Neural crest cell (in vitro differentiated cells): ENCODE measurements around the gene RTN4RL2. TPM values are rescaled to one million over a fixed set of nuclear protein-coding genes. Genes with fewer than 3 reads are reported as not detected.

Experiments
- DNase-seq: peaks from one replicate; pipeline ENCODE4 v3.0.0; 2021; ENCODE audit warnings: low read depth, mixed read lengths, low spot score
- H3K27ac Mint-ChIP-seq: one replicate; pipeline ENCODE4 v1.8.0; 2021; ENCODE audit warnings: mild to moderate bottlenecking, mixed read lengths; ENCODE audit not compliant: unreplicated experiment
- H3K27me3 Mint-ChIP-seq: 2 replicates; pipeline ENCODE4 v1.8.0; 2021; ENCODE audit warnings: low read depth, mild to moderate bottlenecking, mixed read lengths
- H3K36me3 Mint-ChIP-seq: 2 replicates; pipeline ENCODE4 v1.8.0; 2021; ENCODE audit warnings: low read depth, mild to moderate bottlenecking, mixed read lengths
- H3K4me1 Mint-ChIP-seq: 2 replicates; pipeline ENCODE4 v1.8.0; 2021; ENCODE audit warnings: mixed read lengths
- H3K4me3 Mint-ChIP-seq: one replicate; pipeline ENCODE4 v1.8.0; 2021; ENCODE audit warnings: mild to moderate bottlenecking, mixed read lengths
- H3K9me3 Mint-ChIP-seq: 2 replicates; pipeline ENCODE4 v1.8.0; 2021; ENCODE audit warnings: mixed read lengths
- total RNA-seq: library from RNA; stranded (reverse); gene quantifications from 2 replicates; pipeline ENCODE4 v1.2.1, GENCODE V29; 2021
- TF ChIP-seq, protein P1 (sequence below): fragments of 200-600 bp; sonication (generic); conservative IDR thresholded peaks from 2 replicates; pipeline ENCODE4 v1.5.0; 2021; ENCODE audit warnings: antibody characterized with exemption, mild to moderate bottlenecking

RTN4RL2 gene
- total RNA-seq, 1 donor from 2014 or later = 2.4 TPM

DNA sequence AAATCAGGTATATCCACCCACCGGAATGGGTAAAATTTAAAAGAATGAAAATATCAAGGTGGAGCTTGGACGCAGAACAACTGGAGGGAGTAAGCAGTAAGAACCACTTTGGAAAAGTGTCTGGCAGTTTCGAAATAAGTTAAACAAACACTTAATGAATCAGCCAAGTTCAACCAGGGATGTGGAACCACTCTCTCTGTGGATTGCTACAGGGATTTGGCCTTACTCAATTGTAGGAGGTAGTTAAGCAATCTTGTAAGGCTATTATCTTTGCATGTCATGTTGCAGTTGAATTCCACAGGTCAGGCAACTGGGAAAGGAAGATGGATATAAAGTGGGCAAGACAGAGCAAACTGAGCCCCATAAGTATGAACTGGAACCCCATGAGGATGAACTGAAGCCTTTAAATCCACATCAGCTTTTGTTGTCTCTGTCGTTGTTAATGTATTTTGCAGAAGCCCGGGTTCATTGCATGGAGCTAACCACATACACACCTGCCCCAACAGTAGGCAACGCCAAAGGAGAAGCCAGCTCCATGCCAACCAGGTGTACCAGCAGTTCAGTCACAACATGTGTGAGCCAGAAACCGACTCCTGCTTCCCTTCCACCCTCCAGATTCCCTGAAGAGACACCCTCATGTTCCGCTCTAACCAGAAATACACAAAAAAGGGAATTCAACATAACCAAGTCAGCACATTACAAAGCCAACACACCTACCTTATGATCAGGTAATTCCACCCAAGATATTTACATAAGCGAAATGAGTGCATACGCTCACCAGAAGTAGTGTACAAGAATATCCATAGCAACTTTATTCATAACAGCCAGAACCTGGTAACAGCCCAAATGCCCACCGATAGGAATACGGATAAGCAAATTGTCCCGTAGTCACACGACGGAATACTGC, 25.4 kb upstream of the RTN4RL2 start:
- Mint-ChIP-seq H3K36me3 (no peaks in the 10 kb centered on the region), H3K4me3 (no peak overlapping the region), H3K27ac (no peak overlapping the region), H3K27me3 (peaks cover 5% of the 10 kb centered on the region), H3K4me1 (peaks cover 20% of the 10 kb centered on the region), H3K9me3 (no peaks in the 10 kb centered on the region)
- TF ChIP-seq, protein P1, sequence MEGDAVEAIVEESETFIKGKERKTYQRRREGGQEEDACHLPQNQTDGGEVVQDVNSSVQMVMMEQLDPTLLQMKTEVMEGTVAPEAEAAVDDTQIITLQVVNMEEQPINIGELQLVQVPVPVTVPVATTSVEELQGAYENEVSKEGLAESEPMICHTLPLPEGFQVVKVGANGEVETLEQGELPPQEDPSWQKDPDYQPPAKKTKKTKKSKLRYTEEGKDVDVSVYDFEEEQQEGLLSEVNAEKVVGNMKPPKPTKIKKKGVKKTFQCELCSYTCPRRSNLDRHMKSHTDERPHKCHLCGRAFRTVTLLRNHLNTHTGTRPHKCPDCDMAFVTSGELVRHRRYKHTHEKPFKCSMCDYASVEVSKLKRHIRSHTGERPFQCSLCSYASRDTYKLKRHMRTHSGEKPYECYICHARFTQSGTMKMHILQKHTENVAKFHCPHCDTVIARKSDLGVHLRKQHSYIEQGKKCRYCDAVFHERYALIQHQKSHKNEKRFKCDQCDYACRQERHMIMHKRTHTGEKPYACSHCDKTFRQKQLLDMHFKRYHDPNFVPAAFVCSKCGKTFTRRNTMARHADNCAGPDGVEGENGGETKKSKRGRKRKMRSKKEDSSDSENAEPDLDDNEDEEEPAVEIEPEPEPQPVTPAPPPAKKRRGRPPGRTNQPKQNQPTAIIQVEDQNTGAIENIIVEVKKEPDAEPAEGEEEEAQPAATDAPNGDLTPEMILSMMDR = no peak
- DNase-seq = no peak

DNA sequence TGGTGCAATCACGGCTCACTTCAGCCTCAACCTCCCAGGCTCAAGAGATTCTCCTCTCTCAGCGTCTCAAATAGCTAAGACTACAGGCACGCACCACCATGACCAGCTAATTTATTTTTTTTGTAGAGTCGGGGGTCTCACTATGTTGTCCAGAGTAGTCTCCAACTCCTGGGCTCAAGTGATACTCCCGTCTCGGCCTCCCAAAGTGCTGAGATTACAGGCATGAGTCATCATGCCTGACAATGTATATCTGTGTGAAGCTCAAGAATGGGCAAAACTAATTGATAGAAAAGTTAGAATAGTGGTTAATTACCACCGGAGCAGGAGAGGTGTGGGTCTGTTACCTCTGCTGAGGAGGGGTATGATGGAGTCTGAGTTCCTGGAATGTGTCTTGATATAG, 24.3 kb upstream of the RTN4RL2 start:
- no peaks in the 10 kb centered on the region for H3K9me3 Mint-ChIP-seq
- no peaks in the 10 kb centered on the region for H3K36me3 Mint-ChIP-seq
- no peak for DNase-seq
- no peak overlapping the region for H3K27ac Mint-ChIP-seq
- no peak overlapping the region for H3K4me3 Mint-ChIP-seq
- peaks cover 3% of the 10 kb centered on the region for H3K27me3 Mint-ChIP-seq
- H3K4me1 Mint-ChIP-seq = peaks cover 19% of the 10 kb centered on the region
- TF ChIP-seq, protein P1 = no peak

DNA sequence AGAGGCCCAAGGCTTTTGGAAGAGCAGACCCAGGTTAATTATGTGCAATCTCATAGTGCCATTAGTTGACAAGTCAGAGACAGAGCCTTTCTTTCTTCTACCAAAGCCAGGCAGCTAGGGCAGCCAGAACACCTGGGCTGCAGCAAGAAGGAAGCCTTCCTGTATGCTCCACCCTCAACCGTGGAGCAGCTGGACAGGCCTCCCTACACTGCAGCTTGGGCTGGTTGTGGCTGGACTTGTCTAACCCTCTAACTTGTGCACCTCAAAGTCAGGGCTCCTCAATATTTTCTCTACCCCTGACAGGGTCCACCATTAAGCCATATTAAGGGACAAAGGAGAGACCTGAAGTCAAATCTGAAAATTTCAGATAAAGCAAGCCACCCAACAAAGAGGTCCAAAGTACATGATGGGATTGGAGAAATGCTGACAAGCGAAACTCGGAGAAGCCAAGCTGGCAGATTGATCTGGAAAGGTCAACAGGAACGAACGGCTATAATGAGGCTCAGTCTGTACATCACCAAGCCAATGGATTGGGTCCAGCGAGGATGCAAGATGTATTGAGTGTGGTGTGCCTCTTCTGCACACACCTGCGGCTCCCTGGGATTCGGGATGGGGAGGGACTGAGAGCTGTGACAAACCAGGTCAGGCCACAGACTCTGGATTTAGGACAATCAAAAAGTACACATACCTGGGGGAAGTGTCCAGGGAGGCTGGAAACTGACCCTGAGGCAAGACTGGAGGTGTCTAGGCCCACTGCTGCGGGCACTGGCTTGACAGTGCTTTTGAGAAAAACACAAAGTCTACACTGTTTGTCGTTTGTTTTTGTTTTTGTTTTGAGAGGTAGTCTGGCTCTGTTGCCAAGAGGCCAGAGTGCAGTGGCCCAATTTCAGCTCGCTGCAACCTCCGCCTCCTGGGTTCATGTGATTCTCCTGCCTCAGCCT, 21.7 kb upstream of the RTN4RL2 start:
- Mint-ChIP-seq H3K27me3 (peaks cover 3% of the 10 kb centered on the region), H3K27ac (no peak overlapping the region), H3K4me3 (no peak overlapping the region), H3K4me1 (no peaks in the 10 kb centered on the region), H3K36me3 (no peaks in the 10 kb centered on the region), H3K9me3 (no peaks in the 10 kb centered on the region)
- TF ChIP-seq, protein P1 = no peak
- no peak for DNase-seq

DNA sequence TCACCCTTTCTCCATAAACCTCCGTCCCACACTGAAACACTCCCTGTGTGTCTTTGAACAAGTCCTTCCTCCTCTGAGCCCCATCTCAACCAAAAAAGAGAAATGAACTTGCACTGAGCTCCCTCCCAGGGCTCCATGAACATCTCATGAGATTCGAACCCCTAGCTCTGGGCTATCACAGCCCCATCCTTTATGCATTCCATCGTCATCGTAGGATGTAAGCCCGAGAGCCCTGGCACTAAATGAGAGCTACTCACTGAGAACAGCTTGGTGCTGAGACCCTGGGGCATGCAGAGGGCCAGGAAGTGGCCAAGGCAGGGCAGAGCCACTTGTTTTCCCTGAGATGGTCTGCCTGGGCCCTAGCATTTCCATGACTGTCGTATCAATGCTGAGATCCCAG, 20.5 kb upstream of the RTN4RL2 start:
- no peak for DNase-seq
- TF ChIP-seq, protein P1 = no peak
- Mint-ChIP-seq H3K4me1 (no peaks in the 10 kb centered on the region), H3K27ac (peak overlapping the region; percentile 71), H3K27me3 (peaks cover 11% of the 10 kb centered on the region), H3K9me3 (no peaks in the 10 kb centered on the region), H3K4me3 (no peak overlapping the region), H3K36me3 (no peaks in the 10 kb centered on the region)

DNA sequence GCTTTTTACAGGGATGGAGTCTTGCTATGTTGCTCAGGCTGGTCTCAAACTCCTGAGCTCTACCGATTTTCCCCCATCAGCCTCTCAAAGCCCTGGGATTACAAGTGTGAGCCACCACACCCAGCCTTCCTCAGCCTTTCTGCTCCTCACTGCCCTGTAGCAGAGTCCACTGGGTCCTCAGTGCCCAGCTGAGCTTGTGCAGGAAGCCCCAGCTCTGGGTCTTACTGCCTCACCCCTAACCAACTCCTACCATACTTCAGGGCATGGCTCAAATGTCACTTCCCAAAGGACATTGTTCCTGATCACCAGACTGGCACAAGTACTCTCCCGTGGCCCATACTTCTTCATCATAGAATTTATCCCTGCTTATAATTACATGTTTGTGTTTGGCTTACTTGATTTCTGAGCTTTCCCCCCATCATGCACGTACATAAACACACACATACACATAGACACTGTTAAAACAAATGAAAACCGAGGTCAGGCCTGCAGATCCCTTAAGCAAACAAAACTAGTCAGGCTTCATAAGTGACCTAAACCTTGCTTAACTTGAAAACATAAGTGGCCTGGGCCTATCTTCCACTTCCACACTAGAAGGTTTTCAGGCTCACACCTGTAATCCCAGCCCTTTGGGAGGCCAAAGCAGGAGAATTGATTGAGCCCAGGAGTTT, 19.4 kb upstream of the RTN4RL2 start:
- DNase-seq = no peak
- Mint-ChIP-seq H3K4me3 (no peak overlapping the region), H3K36me3 (no peaks in the 10 kb centered on the region), H3K4me1 (no peaks in the 10 kb centered on the region), H3K27me3 (peaks cover 11% of the 10 kb centered on the region), H3K27ac (no peak overlapping the region), H3K9me3 (no peaks in the 10 kb centered on the region)
- TF ChIP-seq, protein P1 = no peak
